ENCODE results near the gene FNIP2. TPM values are rescaled to one million over a fixed set of nuclear protein-coding genes. Genes with fewer than 3 reads are reported as not detected.

Gene FNIP2
- 10 to 100 TPM; 10.1 to 11.3 TPM for total RNA-seq

DNA sequence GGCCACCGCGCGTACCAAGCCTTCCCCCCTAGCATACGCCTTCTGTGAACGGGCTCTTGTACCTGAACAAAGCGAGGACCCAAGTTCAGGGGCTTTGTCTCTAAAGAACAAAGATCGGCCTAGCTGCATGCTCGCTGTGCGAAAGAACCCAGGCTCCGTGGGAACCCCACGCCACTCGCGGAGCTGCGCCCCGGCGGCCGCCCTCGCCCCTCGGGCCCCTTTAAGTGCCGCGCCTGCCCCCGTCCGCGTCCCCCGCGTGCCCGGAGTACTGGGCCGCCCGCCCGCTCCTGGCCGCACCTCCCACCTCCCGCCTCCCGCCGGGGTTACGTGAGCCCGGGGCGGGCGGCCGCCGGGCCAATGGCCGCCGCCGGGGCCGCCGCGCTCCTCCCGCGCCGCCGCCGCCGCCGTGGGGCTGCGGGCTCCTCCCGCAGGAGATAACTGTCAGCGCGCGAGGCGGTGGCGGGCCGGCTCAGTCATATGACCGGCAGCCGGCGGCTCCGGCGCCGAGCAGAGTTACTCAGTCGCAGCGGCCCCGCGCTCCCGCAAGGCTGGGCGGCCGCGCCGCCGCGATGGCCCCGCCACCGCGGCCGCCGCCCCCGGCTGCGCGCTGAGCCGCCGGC lies at the start of gene FNIP2:
Gene FNIP2, plus strand, starts transcription at position 472 of the 620 bp plus-strand sequence. CDS start 187 bp downstream, outside the sequence.
- CTCF ChIA-PET = interaction anchor here (1.1 to 1.4 kb wide), 4 partner anchors 45 to 435 kb away, joined by 3 to 4 read pairs (median 4); partner anchors contain the start of gene PPID
- H3K27me3 Mint-ChIP-seq (ENCODE audit: low read depth) = no peaks in the 10 kb centered on the region
- H3K4me3 Mint-ChIP-seq = peak within 1 kb of the TSS; percentile 96
- intact Hi-C loops (cut with micrococcal nuclease) = loop anchor here (1.0 kb wide), 6 partner anchors 10 to 96 kb away; partner anchors contain the start of genes ETFDH and PPID
- H3K36me3 Mint-ChIP-seq (ENCODE audit: low read depth) = peaks cover 1% of the 10 kb centered on the region
- H3K4me1 Mint-ChIP-seq (ENCODE audit: low read depth) = peaks cover 39% of the 10 kb centered on the region
- no peaks in the 10 kb centered on the region for H3K9me3 Mint-ChIP-seq
- peak; percentile 73 for DNase-seq
- peak within 1 kb of the TSS; percentile 90 for H3K27ac Mint-ChIP-seq

DNA sequence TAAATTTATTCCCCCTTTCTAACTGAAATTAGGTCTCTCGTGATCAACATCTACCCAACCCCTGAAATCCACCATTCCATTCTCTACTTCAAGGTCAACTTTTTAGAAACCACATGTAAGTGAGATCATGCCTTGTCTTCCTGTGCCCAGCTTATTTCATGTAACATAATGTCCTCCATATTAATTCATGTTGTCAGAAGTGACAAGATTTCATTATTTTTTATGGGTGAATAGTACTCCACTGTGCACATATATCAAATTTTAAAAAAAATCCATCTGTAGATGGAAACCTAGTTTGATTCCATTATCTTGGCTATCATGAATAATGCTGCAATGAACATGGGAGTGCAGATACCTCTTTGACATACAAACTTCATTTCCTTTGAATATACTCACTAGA lies 47.1 kb upstream of the FNIP2 start:
- CTCF ChIA-PET = no interaction called here
- peaks cover 41% of the 10 kb centered on the region for H3K4me1 Mint-ChIP-seq (ENCODE audit: low read depth)
- DNase-seq = no peak
- H3K9me3 Mint-ChIP-seq = no peaks in the 10 kb centered on the region
- peak overlapping the region; percentile 98 for H3K4me3 Mint-ChIP-seq
- peak overlapping the region; percentile 30 for H3K27ac Mint-ChIP-seq
- H3K36me3 Mint-ChIP-seq (ENCODE audit: low read depth) = peaks cover 41% of the 10 kb centered on the region
- intact Hi-C loops (cut with micrococcal nuclease) = loop anchor here (1.0 to 5.0 kb wide), 3 partner anchors 90 to 453 kb away; no protein-coding TSS in a partner anchor
- no peaks in the 10 kb centered on the region for H3K27me3 Mint-ChIP-seq (ENCODE audit: low read depth)

DNA sequence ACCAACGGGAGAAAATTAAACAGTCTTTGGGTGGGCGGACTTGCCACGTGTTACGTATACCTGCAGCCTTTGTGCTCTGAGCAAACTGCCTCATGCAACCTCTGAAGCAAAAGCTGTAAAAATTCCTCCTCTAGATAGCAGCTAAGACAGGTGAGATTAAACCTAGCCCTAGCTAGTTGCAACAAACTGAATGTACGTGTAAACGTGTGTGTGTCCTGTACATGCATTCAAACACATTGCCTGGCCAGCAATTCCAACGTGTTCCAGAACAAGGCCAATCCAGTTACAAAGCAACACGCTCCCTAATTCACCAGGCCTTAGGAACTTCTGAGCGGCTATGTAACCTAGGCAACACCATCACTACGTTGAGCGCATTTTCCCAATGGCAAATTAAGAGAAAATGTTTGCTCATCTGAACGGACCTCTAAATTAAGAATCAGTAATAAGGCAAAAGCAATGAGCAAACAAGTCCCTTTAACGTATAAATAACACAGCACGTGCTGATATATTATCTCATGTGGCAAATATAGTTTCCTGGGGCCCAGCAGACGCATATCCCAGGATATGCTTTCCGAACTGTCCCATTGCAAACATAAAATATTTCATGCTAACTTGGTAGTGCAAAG lies 46.4 kb upstream of the FNIP2 start:
- intact Hi-C loops (cut with micrococcal nuclease) = loop anchor here (1.0 to 5.0 kb wide), 3 partner anchors 89 to 452 kb away; no protein-coding TSS in a partner anchor
- Mint-ChIP-seq H3K36me3 (ENCODE audit: low read depth) (peaks cover 38% of the 10 kb centered on the region), H3K4me1 (ENCODE audit: low read depth) (peaks cover 41% of the 10 kb centered on the region), H3K4me3 (peak overlapping the region; percentile 98), H3K27ac (peak overlapping the region; percentile 99), H3K27me3 (ENCODE audit: low read depth) (no peaks in the 10 kb centered on the region), H3K9me3 (no peaks in the 10 kb centered on the region)
- CTCF ChIA-PET = interaction anchor here (0.6 kb wide), 1 partner anchor 12 kb away, joined by 3 read pairs; no protein-coding TSS in a partner anchor
- no peak for DNase-seq

DNA sequence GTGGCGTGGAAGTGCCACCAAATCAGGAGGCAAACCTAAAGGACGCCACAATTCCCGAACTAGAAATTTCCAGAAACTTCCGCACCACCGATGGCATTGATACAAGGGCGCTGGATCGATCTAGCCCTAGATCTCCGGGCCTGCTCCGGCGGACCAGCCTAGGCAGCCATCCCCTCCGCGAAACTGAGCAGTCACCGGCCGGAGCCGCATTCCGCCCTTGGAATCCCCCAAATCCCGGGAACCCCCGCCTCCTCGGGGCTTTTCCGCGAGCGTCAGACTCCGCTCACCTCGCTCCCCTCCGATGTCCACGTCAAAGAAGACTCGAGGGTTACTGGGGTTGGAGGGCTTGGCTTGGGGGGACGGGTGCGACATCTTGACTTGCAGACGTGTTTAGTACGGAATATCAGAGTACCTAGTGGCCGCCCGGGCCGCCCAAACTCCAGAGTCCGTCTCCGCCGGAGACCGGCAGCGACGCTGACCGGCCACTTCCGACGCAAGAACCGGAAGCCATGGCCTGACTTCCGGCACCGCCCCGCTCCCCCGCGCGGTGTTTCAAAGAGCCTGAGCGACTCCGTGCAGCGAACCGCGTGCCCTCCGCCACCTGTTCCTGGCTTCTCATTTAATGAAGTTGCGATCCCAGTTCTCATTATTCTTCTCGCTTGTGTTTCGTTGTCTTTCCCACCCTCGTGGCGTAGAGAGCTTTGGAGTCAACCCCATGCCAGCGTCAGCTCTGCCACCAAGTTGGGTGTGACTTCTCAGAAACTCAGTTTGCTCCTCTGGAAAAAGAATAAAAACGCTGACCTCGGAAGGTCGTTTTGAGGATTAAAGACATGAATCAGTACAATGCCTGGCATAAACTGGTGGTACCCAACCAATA lies 45.7 kb upstream of the FNIP2 start, which contains the start of gene PPID:
Gene PPID, minus strand, starts transcription at position 480 of the 877 bp plus-strand sequence. Its CDS starts 108 bp downstream, at position 372.
- Mint-ChIP-seq H3K4me3 (peak within 1 kb of the TSS; percentile 98), H3K9me3 (no peaks in the 10 kb centered on the region), H3K36me3 (ENCODE audit: low read depth) (peaks cover 30% of the 10 kb centered on the region), H3K4me1 (ENCODE audit: low read depth) (peaks cover 41% of the 10 kb centered on the region), H3K27ac (peak within 1 kb of the TSS; percentile 99), H3K27me3 (ENCODE audit: low read depth) (no peaks in the 10 kb centered on the region)
- intact Hi-C loops (cut with micrococcal nuclease) = loop anchor here (1.0 to 5.0 kb wide), 8 partner anchors 46 to 483 kb away; partner anchors contain the start of genes C4orf46 and FNIP2
- peak; percentile 88 for DNase-seq
- CTCF ChIA-PET = interaction anchor here (0.6 to 2.7 kb wide), 7 partner anchors 11 to 505 kb away, joined by 3 to 11 read pairs (median 3); partner anchors contain the start of gene FNIP2

DNA sequence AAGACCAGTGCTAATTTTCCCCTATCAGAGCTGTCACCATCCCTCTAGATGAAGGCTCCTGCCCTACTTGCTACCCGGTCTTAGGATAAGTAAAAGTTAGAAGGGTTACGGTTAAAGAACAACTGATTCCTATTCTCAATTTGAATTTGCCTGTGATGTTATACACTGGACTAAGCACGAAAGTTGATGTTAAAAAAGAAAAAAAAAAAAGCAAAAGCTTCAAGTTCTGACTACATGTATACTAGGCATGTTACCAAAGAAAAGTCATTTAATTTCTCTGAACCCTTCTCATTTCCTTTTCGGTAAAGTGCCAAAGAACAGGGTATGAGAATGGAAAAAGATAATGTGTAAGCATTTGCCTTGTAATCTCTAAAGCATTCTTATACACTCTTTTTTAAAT lies 44.2 kb upstream of the FNIP2 start:
- CTCF ChIA-PET = interaction anchor here (0.7 to 2.7 kb wide), 8 partner anchors 38 to 839 kb away, joined by 3 to 11 read pairs (median 4); partner anchors contain the start of gene FNIP2
- intact Hi-C loops (cut with micrococcal nuclease) = loop anchor here (5.0 kb wide), 1 partner anchor 103 kb away; no protein-coding TSS in a partner anchor

DNA sequence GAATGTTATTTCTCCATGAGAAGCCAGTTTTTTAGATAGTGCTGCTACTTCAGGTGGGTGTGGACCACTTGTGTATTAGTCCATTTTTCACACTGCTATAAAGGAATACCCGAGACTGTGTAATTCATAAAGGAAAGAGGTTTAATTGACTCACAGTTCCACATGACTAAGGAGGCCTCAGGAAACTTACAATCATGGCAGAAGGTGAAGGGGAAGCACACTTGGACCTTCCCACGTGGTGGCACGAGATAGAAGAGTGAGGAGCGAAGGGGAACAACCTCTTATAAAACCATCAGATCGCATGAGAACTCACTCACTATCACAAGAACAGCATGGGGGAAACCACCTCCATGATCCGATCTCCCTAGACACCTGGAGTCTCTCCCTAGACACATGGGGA lies 42.2 kb upstream of the FNIP2 start:
- no peak for DNase-seq
- peaks cover 21% of the 10 kb centered on the region for H3K4me1 Mint-ChIP-seq (ENCODE audit: low read depth)
- intact Hi-C loops (cut with micrococcal nuclease) = no loop called here

More for the DNA sequence above, 44.2 kb upstream of the FNIP2 start:
- H3K4me3 Mint-ChIP-seq = peak overlapping the region; percentile 98
- H3K27me3 Mint-ChIP-seq (ENCODE audit: low read depth) = peaks cover 10% of the 10 kb centered on the region
- peak overlapping the region; percentile 99 for H3K27ac Mint-ChIP-seq
- no peaks in the 10 kb centered on the region for H3K9me3 Mint-ChIP-seq
- H3K4me1 Mint-ChIP-seq (ENCODE audit: low read depth) = peaks cover 35% of the 10 kb centered on the region
- DNase-seq = no peak
- peaks cover 20% of the 10 kb centered on the region for H3K36me3 Mint-ChIP-seq (ENCODE audit: low read depth)

DNA sequence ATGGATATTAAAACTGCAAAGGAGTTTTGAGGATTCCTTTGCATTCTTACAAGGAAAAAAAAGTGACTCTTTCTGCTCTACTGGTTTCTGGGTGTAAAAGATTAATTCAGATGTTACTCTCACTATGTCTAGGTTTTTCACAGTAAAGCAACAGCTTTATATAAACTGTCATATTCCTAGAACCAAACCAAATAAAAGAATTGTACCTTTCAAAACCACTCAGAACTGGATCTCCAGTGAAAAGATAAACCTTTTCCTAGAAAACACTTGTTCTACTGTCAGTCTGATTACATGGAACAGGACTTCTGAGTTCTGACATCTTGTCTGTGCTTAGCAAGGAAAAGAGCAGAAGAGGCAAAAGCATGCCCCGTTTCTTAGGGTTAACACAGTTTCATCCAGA lies 40.6 kb upstream of the FNIP2 start:
- intact Hi-C loops (cut with micrococcal nuclease) = no loop called here

More for the DNA sequence above, 42.2 kb upstream of the FNIP2 start:
- H3K9me3 Mint-ChIP-seq = no peaks in the 10 kb centered on the region
- peaks cover 14% of the 10 kb centered on the region for H3K27me3 Mint-ChIP-seq (ENCODE audit: low read depth)
- CTCF ChIA-PET = interaction anchor here (0.6 to 2.2 kb wide), 3 partner anchors 14 to 477 kb away, joined by 3 to 8 read pairs (median 4); no protein-coding TSS in a partner anchor
- peaks cover 5% of the 10 kb centered on the region for H3K36me3 Mint-ChIP-seq (ENCODE audit: low read depth)
- no peak overlapping the region for H3K4me3 Mint-ChIP-seq
- no peak overlapping the region for H3K27ac Mint-ChIP-seq

DNA sequence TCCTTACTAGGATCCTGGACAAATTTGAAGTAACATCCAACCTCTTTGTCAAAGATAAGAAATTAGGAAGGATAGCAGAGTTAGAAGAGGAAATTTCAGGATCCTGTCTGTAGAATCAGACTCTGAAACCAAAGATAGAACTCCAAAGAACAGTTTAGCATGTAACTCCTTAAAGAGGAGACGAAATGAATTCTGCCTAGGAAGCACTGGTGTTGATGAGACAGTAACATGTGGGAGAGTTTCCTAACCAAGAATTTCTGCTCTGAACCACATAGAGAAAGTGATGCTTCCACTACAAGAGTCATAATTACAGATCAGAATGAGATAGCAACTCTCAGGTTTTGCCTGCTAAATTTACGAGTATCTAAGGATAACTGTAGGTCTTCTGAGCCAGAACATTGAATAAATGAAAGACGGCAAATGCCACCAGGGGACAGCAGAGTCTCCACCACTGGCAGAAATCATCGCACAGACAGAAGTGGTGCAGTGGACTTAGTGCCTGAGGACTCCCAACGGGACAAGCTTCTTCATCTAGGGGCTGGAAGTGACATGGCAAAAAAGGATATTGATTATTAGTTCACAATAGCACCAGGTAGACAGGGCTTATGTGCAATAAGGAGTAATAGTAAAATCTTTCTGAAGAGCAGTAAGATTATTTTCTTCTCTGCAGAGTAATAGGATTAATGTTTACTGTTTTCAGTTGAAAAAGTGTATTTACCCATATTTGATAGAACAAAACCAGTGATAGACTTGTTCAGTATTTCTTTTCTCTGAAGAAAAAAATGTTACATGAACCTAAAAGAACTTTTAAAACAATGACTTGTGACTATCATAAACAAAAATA lies 38.9 kb upstream of the FNIP2 start:
- no peak overlapping the region for H3K4me3 Mint-ChIP-seq
- CTCF ChIA-PET = interaction anchor here (0.7 to 1.3 kb wide), 3 partner anchors 86 to 127 kb away, joined by 3 to 11 read pairs (median 3); no protein-coding TSS in a partner anchor
- H3K9me3 Mint-ChIP-seq = no peaks in the 10 kb centered on the region
- intact Hi-C loops (cut with micrococcal nuclease) = loop anchor here (1.0 kb wide), 4 partner anchors 120 to 716 kb away; no protein-coding TSS in a partner anchor
- H3K27ac Mint-ChIP-seq = no peak overlapping the region
- peaks cover 4% of the 10 kb centered on the region for H3K4me1 Mint-ChIP-seq (ENCODE audit: low read depth)
- no peaks in the 10 kb centered on the region for H3K36me3 Mint-ChIP-seq (ENCODE audit: low read depth)
- DNase-seq = peak; percentile 73
- peaks cover 26% of the 10 kb centered on the region for H3K27me3 Mint-ChIP-seq (ENCODE audit: low read depth)

More for the DNA sequence above, 40.6 kb upstream of the FNIP2 start:
- Mint-ChIP-seq H3K27me3 (ENCODE audit: low read depth) (peaks cover 25% of the 10 kb centered on the region), H3K4me3 (no peak overlapping the region), H3K4me1 (ENCODE audit: low read depth) (peaks cover 13% of the 10 kb centered on the region), H3K9me3 (no peaks in the 10 kb centered on the region), H3K36me3 (ENCODE audit: low read depth) (peaks cover 2% of the 10 kb centered on the region), H3K27ac (no peak overlapping the region)
- no peak for DNase-seq
- CTCF ChIA-PET = interaction anchor here (0.9 to 2.2 kb wide), 3 partner anchors 123 to 586 kb away, joined by 3 to 8 read pairs (median 4); no protein-coding TSS in a partner anchor

DNA sequence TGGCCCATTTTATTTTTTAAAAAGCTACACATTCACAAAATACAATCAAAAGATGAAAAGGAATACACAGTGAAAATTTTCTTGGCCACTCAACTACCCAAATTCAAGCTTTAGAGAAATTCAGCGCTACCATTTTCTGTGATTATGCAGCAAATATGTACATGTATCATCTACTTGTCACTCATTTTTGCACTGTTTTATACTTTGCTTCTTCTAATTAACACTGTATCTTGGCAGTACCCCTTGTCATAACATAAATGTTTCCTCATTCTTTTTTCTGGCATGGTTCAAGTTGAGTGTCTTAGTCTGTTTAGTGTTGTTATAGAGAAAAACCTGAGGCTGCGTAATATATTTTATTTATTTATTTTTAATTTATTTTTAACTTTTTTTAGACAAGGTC lies 30.0 kb upstream of the FNIP2 start:
- Mint-ChIP-seq H3K27me3 (ENCODE audit: low read depth) (peaks cover 1% of the 10 kb centered on the region), H3K27ac (no peak overlapping the region), H3K9me3 (no peaks in the 10 kb centered on the region), H3K36me3 (ENCODE audit: low read depth) (no peaks in the 10 kb centered on the region), H3K4me1 (ENCODE audit: low read depth) (no peaks in the 10 kb centered on the region), H3K4me3 (no peak overlapping the region)
- CTCF ChIA-PET = no interaction called here
- intact Hi-C loops (cut with micrococcal nuclease) = no loop called here
- DNase-seq = no peak

DNA sequence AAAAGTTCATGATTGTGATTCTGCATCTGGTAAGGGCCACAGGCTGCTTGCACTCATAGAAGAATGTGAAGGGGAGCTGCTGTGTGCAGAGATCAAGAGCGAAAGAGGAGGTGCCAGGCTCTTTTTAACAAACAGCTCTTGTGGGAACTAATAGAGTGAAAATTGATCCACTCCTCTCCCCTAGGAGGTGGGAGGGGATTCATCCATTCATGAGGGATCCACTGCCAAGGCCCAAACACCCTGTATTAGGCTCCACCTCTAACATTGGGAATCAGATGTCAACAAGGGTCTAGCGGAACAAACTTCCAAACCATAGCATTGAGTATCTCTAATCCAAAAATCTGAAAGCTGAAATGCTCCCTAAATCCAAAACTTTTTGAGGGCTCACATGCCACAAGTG lies 29.2 kb upstream of the FNIP2 start:
- H3K27me3 Mint-ChIP-seq (ENCODE audit: low read depth) = no peaks in the 10 kb centered on the region
- CTCF ChIA-PET = no interaction called here
- H3K4me1 Mint-ChIP-seq (ENCODE audit: low read depth) = no peaks in the 10 kb centered on the region
- no peak overlapping the region for H3K4me3 Mint-ChIP-seq
- DNase-seq = no peak
- H3K27ac Mint-ChIP-seq = no peak overlapping the region
- no peaks in the 10 kb centered on the region for H3K9me3 Mint-ChIP-seq
- H3K36me3 Mint-ChIP-seq (ENCODE audit: low read depth) = no peaks in the 10 kb centered on the region
- intact Hi-C loops (cut with micrococcal nuclease) = no loop called here
